ENCODE measurements around the gene ZDHHC14. TPM values are rescaled to one million over a fixed set of nuclear protein-coding genes. Genes with fewer than 3 reads are reported as not detected.

The ZDHHC14 gene
- total RNA-seq, 6 experiments from 2014 or later = 5.2 to 6.7 (median 6.0) TPM

- TF ChIP-seq CTCF (IDR thresholded peaks at IDR 0.05) = no peak
- Mint-ChIP-seq H3K36me3 (ENCODE audit: low read depth) (no peaks in the 10 kb centered on the region), H3K9me3 (no peaks in the 10 kb centered on the region), H3K4me1 (ENCODE audit: low read depth) (no peaks in the 10 kb centered on the region), H3K4me3 (no peak overlapping the region), H3K27me3 (ENCODE audit: insufficient read depth) (peaks cover 3% of the 10 kb centered on the region), H3K27ac (no peak overlapping the region)
- DNase-seq = no peak
Measured at GRCh38 chr6:157492249-157492648, 111.3 kb downstream of the ZDHHC14 start.

- no peak for DNase-seq
- Mint-ChIP-seq H3K36me3 (ENCODE audit: low read depth) (no peaks in the 10 kb centered on the region), H3K9me3 (no peaks in the 10 kb centered on the region), H3K27me3 (ENCODE audit: insufficient read depth) (peaks cover 3% of the 10 kb centered on the region), H3K4me3 (no peak overlapping the region), H3K4me1 (ENCODE audit: low read depth) (no peaks in the 10 kb centered on the region), H3K27ac (no peak overlapping the region)
- TF ChIP-seq CTCF (IDR thresholded peaks at IDR 0.05) = no peak
Measured at GRCh38 chr6:157492741-157493140, 111.8 kb downstream of the ZDHHC14 start.

- no peak for DNase-seq
- H3K36me3 Mint-ChIP-seq (ENCODE audit: low read depth) = no peaks in the 10 kb centered on the region
- H3K9me3 Mint-ChIP-seq = no peaks in the 10 kb centered on the region
- peaks cover 3% of the 10 kb centered on the region for H3K27me3 Mint-ChIP-seq (ENCODE audit: insufficient read depth)
- no peak overlapping the region for H3K4me3 Mint-ChIP-seq
- H3K27ac Mint-ChIP-seq = no peak overlapping the region
- no peaks in the 10 kb centered on the region for H3K4me1 Mint-ChIP-seq (ENCODE audit: low read depth)
- no peak for TF ChIP-seq CTCF (IDR thresholded peaks at IDR 0.05)
Measured at GRCh38 chr6:157493173-157493572, 112.2 kb downstream of the ZDHHC14 start.

- Mint-ChIP-seq H3K4me1 (ENCODE audit: low read depth) (no peaks in the 10 kb centered on the region), H3K27ac (no peak overlapping the region)
Measured at GRCh38 chr6:157493576-157493975, 112.6 kb downstream of the ZDHHC14 start.

GRCh38 chr6:157494132-157494710 lies 113.2 kb downstream of the ZDHHC14 start:
- TF ChIP-seq CTCF (IDR thresholded peaks at IDR 0.05) = no peak
- Mint-ChIP-seq H3K9me3 (no peaks in the 10 kb centered on the region), H3K27me3 (ENCODE audit: insufficient read depth) (peaks cover 3% of the 10 kb centered on the region; the same call in 1 of the 2 replicates), H3K4me1 (ENCODE audit: low read depth) (no peaks in the 10 kb centered on the region), H3K4me3 (no peak overlapping the region), H3K27ac (no peak overlapping the region), H3K36me3 (ENCODE audit: low read depth) (no peaks in the 10 kb centered on the region)
- DNase-seq = no peak

More at GRCh38 chr6:157493576-157493975, 112.6 kb downstream of the ZDHHC14 start:
- peaks cover 3% of the 10 kb centered on the region for H3K27me3 Mint-ChIP-seq (ENCODE audit: insufficient read depth)
- H3K36me3 Mint-ChIP-seq (ENCODE audit: low read depth) = no peaks in the 10 kb centered on the region
- no peaks in the 10 kb centered on the region for H3K9me3 Mint-ChIP-seq
- no peak for TF ChIP-seq CTCF (IDR thresholded peaks at IDR 0.05)
- no peak overlapping the region for H3K4me3 Mint-ChIP-seq
- DNase-seq = no peak

All from HFFc6 (cell line).